RWPE1 (cell line): ENCODE data around the gene KREMEN2.
A peak's percentile ranks its signal among the peaks of the same experiment; 100 is the strongest.

ENCODE experiments used
- CTCF ChIA-PET: fragments of 350-600 bp; sonication (Branson Sonifier 250); formaldehyde crosslinking; extraction: SDS; loops from one replicate; lab custom pipeline; 2021; lab: Yijun Ruan, JAX
- POLR2A ChIA-PET: fragments of 400-600 bp; formaldehyde crosslinking; extraction: SDS; loops from one replicate; lab custom pipeline; 2020; ENCODE audit warnings: antibody characterized with exemption; ENCODE audit not compliant: low non-redundant PET; lab: Yijun Ruan, JAX
- DNase-seq: peaks from one replicate; pipeline ENCODE4 v3.0.0; 2012; ENCODE audit warnings: low spot score
- H3K27ac ChIP-seq: fragments of 450-650 bp; 2 replicates; pipeline ENCODE4 v1.5.1; 2017
- CTCF ChIP-seq: fragments of 450-650 bp; conservative IDR thresholded peaks from 2 replicates; pipeline ENCODE4 v1.5.1; 2017; ENCODE audit warnings: low read depth, mild to moderate bottlenecking

Gene KREMEN2

GRCh38 chr16:2955779-2956578 is 8.1 kb upstream of the KREMEN2 start:
- TF ChIP-seq CTCF, result no peak
- ChIA-PET CTCF (interaction anchor here (1.0 kb wide), 1 partner anchor 8 kb away, joined by 4 read pairs; no protein-coding TSS in a partner anchor), POLR2A (no interaction called here)
- H3K27ac ChIP-seq, result no peak overlapping the region
- DNase-seq, result no peak

GRCh38 chr16:2956579-2956956 is 7.5 kb upstream of the KREMEN2 start:
- no peak for TF ChIP-seq CTCF
- CTCF ChIA-PET, result interaction anchor here (1.0 kb wide), 1 partner anchor 9 kb away, joined by 4 read pairs; no protein-coding TSS in a partner anchor

GRCh38 chr16:2959206-2959605 is 4.9 kb upstream of the KREMEN2 start:
- TF ChIP-seq CTCF, result no peak
- ChIA-PET CTCF (interaction anchor here (0.7 kb wide), 1 partner anchor 33 kb away, joined by 3 read pairs; no protein-coding TSS in a partner anchor), POLR2A (interaction anchor here (0.6 kb wide), 1 partner anchor 14 kb away, joined by 5 read pairs; no protein-coding TSS in a partner anchor)
- no peak for DNase-seq
- H3K27ac ChIP-seq, result no peak overlapping the region

More at GRCh38 chr16:2956579-2956956, 7.5 kb upstream of the KREMEN2 start:
- POLR2A ChIA-PET, result no interaction called here
- no peak overlapping the region for H3K27ac ChIP-seq
- DNase-seq, result no peak

GRCh38 chr16:2960183-2961010 is 3.7 kb upstream of the KREMEN2 start:
- DNase-seq, result no peak
- no peak overlapping the region for H3K27ac ChIP-seq
- TF ChIP-seq CTCF, result no peak
- POLR2A ChIA-PET, result no interaction called here
- CTCF ChIA-PET, result interaction anchor here (0.7 kb wide), 1 partner anchor 76 kb away, joined by 3 read pairs; no protein-coding TSS in a partner anchor

- CTCF ChIA-PET, result interaction anchor here (0.6 to 0.8 kb wide), 7 partner anchors 15 to 1192 kb away, joined by 3 to 4 read pairs (median 3); no protein-coding TSS in a partner anchor
- POLR2A ChIA-PET, result interaction anchor here (0.7 kb wide), 1 partner anchor 1309 kb away, joined by 3 read pairs; no protein-coding TSS in a partner anchor
- no peak for DNase-seq
- peak overlapping the region; percentile 66 for H3K27ac ChIP-seq
- TF ChIP-seq CTCF, result no peak
Measured at GRCh38 chr16:2962334-2963073, 1.6 kb upstream of the KREMEN2 start.
